GM12878 (cell line): Measurements from ENCODE around the gene HIRIP3. TPM values are rescaled to one million over a fixed set of nuclear protein-coding genes. Genes with fewer than 3 reads are reported as not detected.
"Not testable (repeated sequence)": the region's sequence is repeated elsewhere in the genome, so short reads cannot be mapped to it uniquely, and the experiment has no call there.

Experiments
- ATAC-seq: fragments of 200-7000 bp; cut with Tn5 transposase; 3 replicates; pipeline ENCODE4 v1.9.1; 2020; ENCODE audit warnings: mild to moderate bottlenecking, moderate library complexity
- BruUV-seq: library from RNA; stranded (reverse); fragments of 400-500 nt; replicated peaks from 2 replicates; lab custom pipeline; 2021; lab: Mats Ljungman, UMichigan
- CTCF ChIA-PET: fragments of 300-600 bp; sonication (Branson Sonifier 250); formaldehyde crosslinking; extraction: SDS; loops from one replicate; lab custom pipeline; 2021; ENCODE audit warnings: inconsistent platforms; lab: Yijun Ruan, JAX
- POLR2A ChIA-PET: fragments of 350-600 bp; formaldehyde crosslinking; extraction: SDS; loops from one replicate; lab custom pipeline; 2021; ENCODE audit warnings: inconsistent platforms; lab: Charles Lee
- RAD21 ChIA-PET: fragments of 300-600 bp; sonication (Branson Sonifier 250); formaldehyde crosslinking; loops from one replicate; lab custom pipeline; 2023; ENCODE audit warnings: antibody characterized with exemption; ENCODE audit not compliant: unreplicated experiment; lab: Charles Lee
- SMC1A ChIA-PET: fragments of 300-600 bp; sonication (Branson Sonifier 250); formaldehyde crosslinking; loops from one replicate; lab custom pipeline; 2023; ENCODE audit not compliant: unreplicated experiment, uncharacterized antibody; lab: Charles Lee
- DNase-seq: peaks from one replicate; pipeline ENCODE4 v3.0.0-alpha.2; 2011; ENCODE audit warnings: low read depth, low spot score
- FAIRE-seq: peaks from 3 replicates; lab custom pipeline; 2011; peaks lifted over from hg19 to GRCh38; lab: Jason Lieb, UNC
- H2AFZ ChIP-seq: 2 replicates; pipeline ENCODE4 v1.6.0; 2011; ENCODE audit warnings: low read depth, low read length, control low read depth; ENCODE audit not compliant: control insufficient read depth
- H3K27ac ChIP-seq: 2 replicates; pipeline ENCODE4 v1.5.1; 2011; ENCODE audit warnings: control low read depth; ENCODE audit not compliant: control insufficient read depth, insufficient read depth
- H3K27me3 ChIP-seq, 2 experiments: replicated peaks in 1 of 2; 2 replicates each; pipeline versions ENCODE4 v1.6.0 to v1.6.1; 2011; ENCODE audit warnings: low read length in 1 of 2; ENCODE audit not compliant: control insufficient read depth in 2 of 2, insufficient read depth in 2 of 2
- H3K36me3 ChIP-seq, 2 experiments: 2 replicates each; pipeline ENCODE4 v1.5.1; 2011; ENCODE audit warnings: low read length in 1 of 2; ENCODE audit not compliant: control insufficient read depth in 2 of 2, insufficient read depth in 2 of 2
- H3K4me1 ChIP-seq: 2 replicates; pipeline ENCODE4 v1.6.1; 2011; ENCODE audit warnings: mild to moderate bottlenecking, low read length, moderate library complexity, mixed read lengths; ENCODE audit not compliant: control insufficient read depth, insufficient read depth
- H3K4me2 ChIP-seq: 2 replicates; pipeline ENCODE4 v1.6.0; 2011; ENCODE audit warnings: control low read depth; ENCODE audit not compliant: control insufficient read depth, insufficient read depth
- H3K4me3 ChIP-seq: fragments of 200-600 bp; sonication (generic); 2 replicates; pipeline ENCODE4 v1.5.1; 2016
- H3K79me2 ChIP-seq: 2 replicates; pipeline ENCODE4 v1.6.0; 2011; ENCODE audit warnings: low read length; ENCODE audit not compliant: control insufficient read depth, insufficient read depth
- H3K9ac ChIP-seq: 2 replicates; pipeline ENCODE4 v1.8.0; 2011; ENCODE audit warnings: low read length, control low read depth, mixed read lengths; ENCODE audit not compliant: control insufficient read depth, insufficient read depth
- H3K9me3 ChIP-seq: replicated peaks from 3 replicates; pipeline ENCODE4 v1.5.1; 2011; ENCODE audit warnings: mild to moderate bottlenecking, low read length; ENCODE audit not compliant: control insufficient read depth, insufficient read depth
- H4K20me1 ChIP-seq: 2 replicates; pipeline ENCODE4 v1.6.0; 2011; ENCODE audit not compliant: control insufficient read depth, insufficient read depth
- ASH2L ChIP-seq: fragments of 300-600, 200-600 bp; sonication (generic); IDR thresholded peaks from 2 replicates; pipeline ENCODE4 v1.6.1; 2017; ENCODE audit warnings: low read depth, mild to moderate bottlenecking, borderline replicate concordance
- IKZF2 ChIP-seq, 2 experiments: fragments of 450-650 bp; IDR thresholded peaks; 2 replicates each; pipeline ENCODE4 v1.6.1; 2017; ENCODE audit warnings: mild to moderate bottlenecking in 2 of 2, moderate library complexity in 2 of 2
- POLR2A ChIP-seq: IDR thresholded peaks from 2 replicates; pipeline ENCODE4 v1.6.1; 2011; ENCODE audit warnings: low read depth, mild to moderate bottlenecking, low read length
- RAD21 ChIP-seq: IDR thresholded peaks from 2 replicates; pipeline ENCODE4 v1.6.1; 2011; ENCODE audit warnings: mild to moderate bottlenecking, low read depth, low read length, moderate library complexity; ENCODE audit not compliant: insufficient read depth
- ZNF622 ChIP-seq: fragments of 450-650 bp; IDR thresholded peaks from 2 replicates; pipeline ENCODE4 v1.6.1; 2017; ENCODE audit warnings: mild to moderate bottlenecking, inconsistent platforms
- WGBS: methylation state at CpG from one replicate; pipeline ENCODE4 v1.1.6; 2016; ENCODE audit warnings: low lambda C conversion rate; ENCODE audit not compliant: insufficient replicate concordance, insufficient coverage; ENCODE audit errors: missing lambda C conversion rate; 5-methylcytosine and 5-hydroxymethylcytosine counted together
- in situ Hi-C: fragments of 300-500 bp; cut with MboI; formaldehyde crosslinking; loops from 9 replicates; pipeline ENCODE4 v1.14.3; 2018; ENCODE audit warnings: mixed read lengths
- intact Hi-C: fragments of 100-400 bp; cut with micrococcal nuclease; formaldehyde crosslinking; loops from one replicate; pipeline ENCODE4 v1.14.2; 2022; ENCODE audit not compliant: unreplicated experiment
- polyA plus RNA-seq, 11 experiments: library from polyadenylated mRNA; depleted of rRNA in 4 of 11; unstranded in 6 of 11; stranded (reverse) in 5 of 11; fragments of >200 nt; fragmentation: Nextera tagmentation in 4 of 11; fragmentation: Illumina TruSeq in 1 of 11; extraction: Ambion mirVana in 4 of 11; extraction: Trizol in 1 of 11; gene quantifications; 1 replicate in 1 of 11; 2 replicates in 10 of 11; pipeline versions ENCODE4 v1.2.1 to v1.2.3, GENCODE V29; 2011 to 2016; ENCODE audit warnings: inconsistent platforms in 2 of 11, missing spikeins in 2 of 11, low read depth in 1 of 11
- total RNA-seq, 4 experiments: library from RNA; depleted of rRNA in 3 of 4; stranded (reverse); fragments of >200 nt in 3 of 4; fragmentation: Illumina TruSeq in 1 of 4; extraction: Trizol in 1 of 4; gene quantifications; 2 replicates each; pipeline versions ENCODE4 v1.2.1 to v1.2.3, GENCODE V29; 2013 to 2021
- TF ChIP-seq, protein P1 (sequence below): IDR thresholded peaks from 2 replicates; pipeline ENCODE4 v1.6.1; 2012; ENCODE audit warnings: low read depth, low read length, improper control_type of control experiment
- TF ChIP-seq, protein P2 (sequence below): IDR thresholded peaks from 2 replicates; pipeline ENCODE4 v1.6.1; 2011; ENCODE audit warnings: mild to moderate bottlenecking, low read depth, low read length, moderate library complexity; ENCODE audit not compliant: insufficient replicate concordance
- TF ChIP-seq, protein P3 (sequence below): fragments of 450-650 bp; IDR thresholded peaks from 2 replicates; pipeline ENCODE4 v1.6.1; 2017; ENCODE audit warnings: mild to moderate bottlenecking
- TF ChIP-seq, protein P4 (sequence below), 3 experiments: IDR thresholded peaks in 2 of 3; conservative IDR thresholded peaks in 1 of 3; 2 replicates each; pipeline ENCODE4 v1.5.1; 2011; ENCODE audit warnings: low read depth in 3 of 3, low read length in 3 of 3, mild to moderate bottlenecking in 3 of 3, control low read depth in 2 of 3, moderate library complexity in 2 of 3, inconsistent platforms in 1 of 3, mixed read lengths in 1 of 3; ENCODE audit not compliant: control insufficient read depth in 2 of 3, insufficient read depth in 1 of 3; ENCODE audit errors: extremely low read depth in 1 of 3

Gene HIRIP3
- total and polyA plus RNA-seq, 10 of the 15 experiments (the other 5 are each of a cell fraction or from before 2014, with no cell fraction given): 4.1 to 43.5 (median 23.9) TPM

DNA sequence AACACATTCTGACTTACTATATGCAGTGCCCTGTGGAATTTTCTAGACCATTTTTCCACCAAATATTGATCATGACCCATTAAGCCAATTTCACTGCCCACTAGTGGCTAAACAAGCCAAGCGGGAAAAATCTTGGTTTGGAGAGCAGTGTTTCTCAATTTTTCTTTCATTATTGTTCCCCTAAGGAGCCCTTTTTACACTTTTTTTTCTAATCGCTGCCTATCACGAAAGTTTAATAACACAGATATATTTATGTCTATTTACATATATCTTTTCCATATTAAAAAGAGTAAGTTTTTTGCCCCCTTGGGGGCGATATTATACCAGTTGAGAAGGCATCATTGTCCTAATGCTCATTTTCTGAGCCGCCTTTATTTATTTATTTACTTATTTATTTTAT, 46.4 kb upstream of the HIRIP3 start:
- ATAC-seq (no peak), FAIRE-seq (no peak), DNase-seq (no peak)
- 27% methylated on average over 5 of the region's 5 CpGs for WGBS
- POLR2A ChIA-PET: interaction anchor here (0.6 to 0.8 kb wide), 2 partner anchors 49 to 166 kb away, joined by 3 to 6 read pairs; no protein-coding TSS in a partner anchor
- Histone ChIP-seq H4K20me1 (no peaks in the 10 kb centered on the region), H3K4me1 (no peaks in the 10 kb centered on the region), H3K4me2 (no peak overlapping the region), H3K27ac (no peak overlapping the region), H2AFZ (no peak overlapping the region), H3K9ac (no peak overlapping the region), H3K27me3 (no peaks in the 10 kb centered on the region), H3K36me3 (no peaks in the 10 kb centered on the region), H3K9me3 (no peaks in the 10 kb centered on the region), H3K4me3 (no peak overlapping the region), H3K79me2 (no peaks in the 10 kb centered on the region)
- RAD21 ChIA-PET: no interaction called here
- TF ChIP-seq, protein P1, sequence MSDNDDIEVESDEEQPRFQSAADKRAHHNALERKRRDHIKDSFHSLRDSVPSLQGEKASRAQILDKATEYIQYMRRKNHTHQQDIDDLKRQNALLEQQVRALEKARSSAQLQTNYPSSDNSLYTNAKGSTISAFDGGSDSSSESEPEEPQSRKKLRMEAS: no peak
- TF ChIP-seq RAD21 (peak; percentile 47), POLR2A (no peak), IKZF2 (IDR thresholded peaks at IDR 0.05) (no peak), ZNF622 (no peak), ASH2L (no peak)
- TF ChIP-seq, protein P2, sequence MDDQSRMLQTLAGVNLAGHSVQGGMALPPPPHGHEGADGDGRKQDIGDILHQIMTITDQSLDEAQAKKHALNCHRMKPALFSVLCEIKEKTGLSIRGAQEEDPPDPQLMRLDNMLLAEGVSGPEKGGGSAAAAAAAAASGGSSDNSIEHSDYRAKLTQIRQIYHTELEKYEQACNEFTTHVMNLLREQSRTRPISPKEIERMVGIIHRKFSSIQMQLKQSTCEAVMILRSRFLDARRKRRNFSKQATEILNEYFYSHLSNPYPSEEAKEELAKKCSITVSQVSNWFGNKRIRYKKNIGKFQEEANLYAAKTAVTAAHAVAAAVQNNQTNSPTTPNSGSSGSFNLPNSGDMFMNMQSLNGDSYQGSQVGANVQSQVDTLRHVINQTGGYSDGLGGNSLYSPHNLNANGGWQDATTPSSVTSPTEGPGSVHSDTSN: no peak
- TF ChIP-seq, protein P3, sequence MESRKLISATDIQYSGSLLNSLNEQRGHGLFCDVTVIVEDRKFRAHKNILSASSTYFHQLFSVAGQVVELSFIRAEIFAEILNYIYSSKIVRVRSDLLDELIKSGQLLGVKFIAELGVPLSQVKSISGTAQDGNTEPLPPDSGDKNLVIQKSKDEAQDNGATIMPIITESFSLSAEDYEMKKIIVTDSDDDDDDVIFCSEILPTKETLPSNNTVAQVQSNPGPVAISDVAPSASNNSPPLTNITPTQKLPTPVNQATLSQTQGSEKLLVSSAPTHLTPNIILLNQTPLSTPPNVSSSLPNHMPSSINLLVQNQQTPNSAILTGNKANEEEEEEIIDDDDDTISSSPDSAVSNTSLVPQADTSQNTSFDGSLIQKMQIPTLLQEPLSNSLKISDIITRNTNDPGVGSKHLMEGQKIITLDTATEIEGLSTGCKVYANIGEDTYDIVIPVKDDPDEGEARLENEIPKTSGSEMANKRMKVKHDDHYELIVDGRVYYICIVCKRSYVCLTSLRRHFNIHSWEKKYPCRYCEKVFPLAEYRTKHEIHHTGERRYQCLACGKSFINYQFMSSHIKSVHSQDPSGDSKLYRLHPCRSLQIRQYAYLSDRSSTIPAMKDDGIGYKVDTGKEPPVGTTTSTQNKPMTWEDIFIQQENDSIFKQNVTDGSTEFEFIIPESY: peak; percentile 94
- TF ChIP-seq, protein P4, sequence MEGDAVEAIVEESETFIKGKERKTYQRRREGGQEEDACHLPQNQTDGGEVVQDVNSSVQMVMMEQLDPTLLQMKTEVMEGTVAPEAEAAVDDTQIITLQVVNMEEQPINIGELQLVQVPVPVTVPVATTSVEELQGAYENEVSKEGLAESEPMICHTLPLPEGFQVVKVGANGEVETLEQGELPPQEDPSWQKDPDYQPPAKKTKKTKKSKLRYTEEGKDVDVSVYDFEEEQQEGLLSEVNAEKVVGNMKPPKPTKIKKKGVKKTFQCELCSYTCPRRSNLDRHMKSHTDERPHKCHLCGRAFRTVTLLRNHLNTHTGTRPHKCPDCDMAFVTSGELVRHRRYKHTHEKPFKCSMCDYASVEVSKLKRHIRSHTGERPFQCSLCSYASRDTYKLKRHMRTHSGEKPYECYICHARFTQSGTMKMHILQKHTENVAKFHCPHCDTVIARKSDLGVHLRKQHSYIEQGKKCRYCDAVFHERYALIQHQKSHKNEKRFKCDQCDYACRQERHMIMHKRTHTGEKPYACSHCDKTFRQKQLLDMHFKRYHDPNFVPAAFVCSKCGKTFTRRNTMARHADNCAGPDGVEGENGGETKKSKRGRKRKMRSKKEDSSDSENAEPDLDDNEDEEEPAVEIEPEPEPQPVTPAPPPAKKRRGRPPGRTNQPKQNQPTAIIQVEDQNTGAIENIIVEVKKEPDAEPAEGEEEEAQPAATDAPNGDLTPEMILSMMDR (IDR thresholded peaks at IDR 0.05 in 2 of 3, conservative IDR thresholded peaks at IDR 0.05 in 1 of 3; ENCODE audit: control insufficient read depth in 2 of 3, extremely low read depth in 1 of 3, insufficient read depth in 1 of 3, low read depth in 3 of 3, low read length in 3 of 3): peak; percentile 6 to 29 (median 24); a peak in 3 of 6 replicates
- intact Hi-C loops: no loop called here
- CTCF ChIA-PET: interaction anchor here (0.9 to 4.5 kb wide), 4 partner anchors 9 to 50 kb away, joined by 3 to 24 read pairs (median 7); partner anchors contain the start of gene TBX6
- in situ Hi-C loops: no loop called here
- SMC1A ChIA-PET: no interaction called here
- BruUV-seq: no TSS peak

DNA sequence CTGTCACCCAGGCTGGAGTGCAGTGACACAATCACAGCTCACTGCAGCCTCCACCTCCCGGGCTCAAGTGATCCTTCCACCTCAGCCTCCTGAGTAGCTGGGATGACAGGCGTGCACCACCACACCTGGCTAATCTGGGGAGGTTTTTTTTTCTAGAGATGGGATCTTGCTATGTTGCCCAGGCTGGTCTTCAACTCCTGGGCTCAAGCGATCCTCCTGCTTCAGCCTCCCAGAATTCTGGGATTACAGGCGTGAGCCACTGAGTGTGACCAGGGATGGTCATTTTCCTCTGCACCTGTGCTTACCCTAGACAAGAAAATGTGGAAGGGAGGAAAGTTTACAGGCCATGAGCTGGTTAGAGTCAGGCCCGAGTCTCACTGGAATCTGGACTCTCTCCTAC, 45.3 kb upstream of the HIRIP3 start:
- intact Hi-C loops, FAIRE-seq, H3K27ac ChIP-seq, H3K9ac ChIP-seq, H3K9me3 ChIP-seq, H3K4me1 ChIP-seq, H3K4me2 ChIP-seq, RAD21 ChIA-PET, H3K79me2 ChIP-seq, DNase-seq, BruUV-seq, H3K27me3 ChIP-seq, in situ Hi-C loops, ATAC-seq, SMC1A ChIA-PET, H3K36me3 ChIP-seq, H3K4me3 ChIP-seq, H2AFZ ChIP-seq, H4K20me1 ChIP-seq: not testable (repeated sequence)
- POLR2A ChIA-PET: interaction anchor here (1.0 kb wide), 1 partner anchor 17 kb away, joined by 3 read pairs; no protein-coding TSS in a partner anchor
- WGBS: 18% methylated on average over 5 of the region's 5 CpGs
- CTCF ChIA-PET: interaction anchor here (1.1 to 4.5 kb wide), 2 partner anchors 15 to 51 kb away, joined by 4 to 24 read pairs; partner anchors contain the start of gene TBX6
